ENCODE measurements around the gene TBC1D14. TPM values are rescaled to one million over a fixed set of nuclear protein-coding genes. Genes with fewer than 3 reads are reported as not detected.
A peak's percentile ranks its signal among the peaks of the same experiment; 100 is the strongest.
"Not testable (repeated sequence)": the region's sequence is repeated elsewhere in the genome, so short reads cannot be mapped to it uniquely, and the experiment has no call there.

The TBC1D14 gene
- total RNA-seq, 2 experiments from 2014 or later = 38.4 to 44.1 TPM

DNA sequence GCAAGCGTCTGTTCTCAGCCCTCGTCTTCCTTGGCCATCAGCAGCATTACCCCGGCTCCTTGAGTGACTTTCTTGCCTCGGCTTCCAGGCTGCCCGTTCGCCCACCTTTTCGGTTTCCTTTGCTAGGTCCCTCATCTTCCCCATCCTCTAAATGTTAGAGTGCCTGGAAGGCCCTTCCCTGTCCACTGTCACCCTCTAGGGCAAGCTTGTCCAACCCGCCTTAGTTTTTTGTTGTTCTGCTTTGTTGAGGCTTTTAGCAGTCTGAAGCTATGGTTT, 62.7 kb downstream of the TBC1D14 start:
- intact Hi-C loops (cut with micrococcal nuclease; ENCODE audit: unreplicated experiment) = loop anchor here (5.0 kb wide), 2 partner anchors 65 to 250 kb away; partner anchors contain the start of gene TBC1D14
- CTCF ChIA-PET (ENCODE audit: unreplicated experiment) = interaction anchor here (1.0 kb wide), 1 partner anchor 64 kb away, joined by 3 read pairs; no protein-coding TSS in a partner anchor
- H3K9me3 ChIP-seq (ENCODE audit: low read length) = no peaks in the 10 kb centered on the region
- H3K4me1 ChIP-seq (ENCODE audit: insufficient read depth, low read length, poor library complexity, severe bottlenecking) = peaks cover 58% of the 10 kb centered on the region
- no peaks in the 10 kb centered on the region for H3K9me2 ChIP-seq (ENCODE audit: insufficient read depth, low read length)
- no peaks in the 10 kb centered on the region for H3K79me2 ChIP-seq (ENCODE audit: insufficient read depth, low read depth, low read length)
- no peaks in the 10 kb centered on the region; the same call in 1 of the 2 replicates for H3K36me3 ChIP-seq (ENCODE audit: insufficient read depth, low read length)
- TF ChIP-seq, protein P1, sequence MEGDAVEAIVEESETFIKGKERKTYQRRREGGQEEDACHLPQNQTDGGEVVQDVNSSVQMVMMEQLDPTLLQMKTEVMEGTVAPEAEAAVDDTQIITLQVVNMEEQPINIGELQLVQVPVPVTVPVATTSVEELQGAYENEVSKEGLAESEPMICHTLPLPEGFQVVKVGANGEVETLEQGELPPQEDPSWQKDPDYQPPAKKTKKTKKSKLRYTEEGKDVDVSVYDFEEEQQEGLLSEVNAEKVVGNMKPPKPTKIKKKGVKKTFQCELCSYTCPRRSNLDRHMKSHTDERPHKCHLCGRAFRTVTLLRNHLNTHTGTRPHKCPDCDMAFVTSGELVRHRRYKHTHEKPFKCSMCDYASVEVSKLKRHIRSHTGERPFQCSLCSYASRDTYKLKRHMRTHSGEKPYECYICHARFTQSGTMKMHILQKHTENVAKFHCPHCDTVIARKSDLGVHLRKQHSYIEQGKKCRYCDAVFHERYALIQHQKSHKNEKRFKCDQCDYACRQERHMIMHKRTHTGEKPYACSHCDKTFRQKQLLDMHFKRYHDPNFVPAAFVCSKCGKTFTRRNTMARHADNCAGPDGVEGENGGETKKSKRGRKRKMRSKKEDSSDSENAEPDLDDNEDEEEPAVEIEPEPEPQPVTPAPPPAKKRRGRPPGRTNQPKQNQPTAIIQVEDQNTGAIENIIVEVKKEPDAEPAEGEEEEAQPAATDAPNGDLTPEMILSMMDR (conservative IDR thresholded peaks at IDR 0.05; ENCODE audit: low read length) = no peak
- TF ChIP-seq EZH2phosphoT487 (IDR thresholded peaks at IDR 0.05; ENCODE audit: borderline replicate concordance, low read depth, low read length) = no peak
- DNase-seq (ENCODE audit: low spot score) = no peak
- H4K20me1 ChIP-seq (ENCODE audit: insufficient read depth, low read length) = no peaks in the 10 kb centered on the region
- H3K27ac ChIP-seq (ENCODE audit: low read depth, low read length, poor library complexity, severe bottlenecking) = no peak overlapping the region
- H3K4me2 ChIP-seq (ENCODE audit: low read length) = no peak overlapping the region
- POLR2A ChIA-PET = interaction anchor here (0.5 to 1.1 kb wide), 2 partner anchors 8 to 9 kb away, joined by 3 read pairs; no protein-coding TSS in a partner anchor
- H2AFZ ChIP-seq (ENCODE audit: low read length) = no peak overlapping the region
- no peak overlapping the region for H3K4me3 ChIP-seq (ENCODE audit: low read depth, low read length, poor library complexity, severe bottlenecking)
- BruUV-seq (replicated peaks) = no TSS peak

DNA sequence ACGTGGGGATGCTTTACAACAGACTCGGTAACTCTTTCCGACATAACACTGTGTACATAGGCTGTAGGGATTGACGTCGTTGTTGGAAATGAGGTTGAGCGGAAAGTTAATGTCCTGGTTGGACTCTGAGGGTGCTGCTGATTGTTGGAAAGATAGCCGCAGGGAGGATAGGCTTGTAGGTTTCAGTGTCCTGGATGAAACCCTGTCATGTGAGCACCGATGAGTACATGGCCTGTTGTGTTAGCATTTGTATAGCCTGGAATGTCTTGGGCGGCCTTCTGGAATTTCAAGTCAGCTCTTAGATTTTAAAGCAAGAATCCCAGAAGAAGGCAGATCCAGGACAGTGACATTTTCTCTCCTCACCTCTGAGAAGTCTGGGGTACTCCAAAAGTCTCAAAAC, 63.3 kb downstream of the TBC1D14 start:
- Histone ChIP-seq H3K36me3 (ENCODE audit: insufficient read depth, low read length) (no peaks in the 10 kb centered on the region; the same call in 1 of the 2 replicates), H3K9me3 (ENCODE audit: low read length) (no peaks in the 10 kb centered on the region), H4K20me1 (ENCODE audit: insufficient read depth, low read length) (no peaks in the 10 kb centered on the region), H3K4me2 (ENCODE audit: low read length) (no peak overlapping the region), H2AFZ (ENCODE audit: low read length) (no peak overlapping the region), H3K4me3 (ENCODE audit: low read depth, low read length, poor library complexity, severe bottlenecking) (no peak overlapping the region), H3K4me1 (ENCODE audit: insufficient read depth, low read length, poor library complexity, severe bottlenecking) (peaks cover 52% of the 10 kb centered on the region), H3K9me2 (ENCODE audit: insufficient read depth, low read length) (no peaks in the 10 kb centered on the region), H3K79me2 (ENCODE audit: insufficient read depth, low read depth, low read length) (no peaks in the 10 kb centered on the region), H3K27ac (ENCODE audit: low read depth, low read length, poor library complexity, severe bottlenecking) (no peak overlapping the region)
- ChIA-PET CTCF (ENCODE audit: unreplicated experiment) (no interaction called here), POLR2A (interaction anchor here (0.8 to 1.0 kb wide), 2 partner anchors 9 to 98 kb away, joined by 3 read pairs; no protein-coding TSS in a partner anchor)
- no peak for DNase-seq (ENCODE audit: low spot score)
- BruUV-seq (replicated peaks) = no TSS peak
- intact Hi-C loops (cut with micrococcal nuclease; ENCODE audit: unreplicated experiment) = loop anchor here (5.0 kb wide), 2 partner anchors 66 to 251 kb away; partner anchors contain the start of gene TBC1D14
- TF ChIP-seq, protein P1 (conservative IDR thresholded peaks at IDR 0.05; ENCODE audit: low read length) = no peak
- TF ChIP-seq EZH2phosphoT487 (IDR thresholded peaks at IDR 0.05; ENCODE audit: borderline replicate concordance, low read depth, low read length) = no peak

DNA sequence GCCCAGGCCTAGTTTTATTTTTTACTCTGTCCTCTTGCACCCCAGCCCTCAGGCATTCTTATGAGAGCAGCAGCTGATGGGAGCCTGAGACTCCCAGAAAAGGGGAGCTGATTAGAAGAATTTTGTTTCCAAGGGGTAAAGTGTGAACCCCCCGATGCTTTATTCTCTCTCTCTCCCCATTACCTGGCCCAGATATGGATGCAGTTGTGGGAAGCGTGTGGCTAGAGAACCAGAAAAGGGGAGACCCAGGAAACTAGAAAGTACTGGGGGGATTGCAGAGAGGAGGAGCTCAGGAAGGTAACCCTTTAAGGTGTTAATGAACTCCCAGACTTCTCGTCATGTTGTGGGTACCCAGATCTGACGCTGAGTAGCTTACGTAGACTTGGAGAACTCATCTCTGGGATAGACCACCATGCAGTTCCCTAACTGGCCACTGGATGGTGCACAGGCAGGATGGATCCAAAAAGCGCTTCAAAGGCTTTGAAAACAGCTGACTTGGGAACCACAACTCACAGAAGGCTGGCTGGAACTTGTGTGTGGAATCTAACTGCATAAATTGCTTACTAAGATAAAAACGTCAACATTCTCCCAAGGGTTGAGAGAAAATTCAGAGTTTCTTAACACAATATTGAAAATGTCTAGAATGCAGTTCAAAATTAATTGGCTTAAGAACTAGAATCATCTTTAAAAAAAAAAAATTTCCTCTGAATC, 64.7 kb downstream of the TBC1D14 start:
- no TSS peak for BruUV-seq (replicated peaks)

DNA sequence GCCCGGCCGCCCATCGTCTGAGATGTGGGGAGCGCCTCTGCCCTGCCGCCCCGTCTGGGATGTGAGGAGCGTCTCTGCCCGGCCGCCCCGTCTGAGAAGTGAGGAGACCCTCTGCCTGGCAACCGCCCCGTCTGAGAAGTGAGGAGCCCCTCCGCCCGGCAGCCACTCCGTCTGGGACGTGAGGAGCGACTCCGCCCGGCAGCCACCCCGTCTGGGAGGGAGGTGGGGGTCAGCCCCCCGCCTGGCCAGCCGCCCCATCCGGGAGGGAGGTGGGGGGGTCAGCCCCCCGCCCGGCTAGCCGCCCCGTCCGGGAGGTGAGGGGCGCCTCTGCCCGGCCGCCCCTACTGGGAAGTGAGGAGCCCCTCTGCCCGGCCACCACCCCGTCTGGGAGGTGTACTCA, 68.2 kb downstream of the TBC1D14 start:
- H4K20me1 ChIP-seq (ENCODE audit: insufficient read depth, low read length); H3K4me1 ChIP-seq (ENCODE audit: insufficient read depth, low read length, poor library complexity, severe bottlenecking); POLR2A ChIA-PET; H3K9me3 ChIP-seq (ENCODE audit: low read length); H3K4me2 ChIP-seq (ENCODE audit: low read length); H3K36me3 ChIP-seq (ENCODE audit: insufficient read depth, low read length); intact Hi-C loops (cut with micrococcal nuclease; ENCODE audit: unreplicated experiment); DNase-seq (ENCODE audit: low spot score); H3K9me2 ChIP-seq (ENCODE audit: insufficient read depth, low read length); H3K4me3 ChIP-seq (ENCODE audit: low read depth, low read length, poor library complexity, severe bottlenecking); BruUV-seq (replicated peaks); CTCF ChIA-PET (ENCODE audit: unreplicated experiment); H3K79me2 ChIP-seq (ENCODE audit: insufficient read depth, low read depth, low read length); H2AFZ ChIP-seq (ENCODE audit: low read length); H3K27ac ChIP-seq (ENCODE audit: low read depth, low read length, poor library complexity, severe bottlenecking): not testable (repeated sequence)

More for the DNA sequence above, 64.7 kb downstream of the TBC1D14 start:
- Histone ChIP-seq H3K4me1 (ENCODE audit: insufficient read depth, low read length, poor library complexity, severe bottlenecking) (peaks cover 38% of the 10 kb centered on the region), H3K9me2 (ENCODE audit: insufficient read depth, low read length) (no peaks in the 10 kb centered on the region), H3K79me2 (ENCODE audit: insufficient read depth, low read depth, low read length) (no peaks in the 10 kb centered on the region), H3K27ac (ENCODE audit: low read depth, low read length, poor library complexity, severe bottlenecking) (no peak overlapping the region), H3K36me3 (ENCODE audit: insufficient read depth, low read length) (no peaks in the 10 kb centered on the region; the same call in 1 of the 2 replicates), H3K4me2 (ENCODE audit: low read length) (no peak overlapping the region), H2AFZ (ENCODE audit: low read length) (no peak overlapping the region), H4K20me1 (ENCODE audit: insufficient read depth, low read length) (no peaks in the 10 kb centered on the region), H3K9me3 (ENCODE audit: low read length) (no peaks in the 10 kb centered on the region), H3K4me3 (ENCODE audit: low read depth, low read length, poor library complexity, severe bottlenecking) (no peak overlapping the region)
- peak; percentile 83 for DNase-seq (ENCODE audit: low spot score)
- intact Hi-C loops (cut with micrococcal nuclease; ENCODE audit: unreplicated experiment) = loop anchor here (2.0 to 5.0 kb wide), 3 partner anchors 67 to 252 kb away; partner anchors contain the start of genes GRPEL1 and TBC1D14
- ChIA-PET POLR2A (interaction anchor here (0.8 to 1.4 kb wide), 5 partner anchors 10 to 96 kb away, joined by 3 to 7 read pairs (median 3); no protein-coding TSS in a partner anchor), CTCF (ENCODE audit: unreplicated experiment) (interaction anchor here (0.7 to 1.3 kb wide), 3 partner anchors 9 to 14 kb away, joined by 3 to 8 read pairs (median 3); no protein-coding TSS in a partner anchor)
- TF ChIP-seq EZH2phosphoT487 (IDR thresholded peaks at IDR 0.05; ENCODE audit: borderline replicate concordance, low read depth, low read length) = no peak
- TF ChIP-seq, protein P1 (conservative IDR thresholded peaks at IDR 0.05; ENCODE audit: low read length) = peak; percentile 93
